Ectodermal cell (in vitro differentiated cells): Measurements from ENCODE around the gene PSAT1.

Experiments used
- H3K27ac ChIP-seq: 2 replicates; pipeline ENCODE4 v1.7.0; 2013; ENCODE audit warnings: mild to moderate bottlenecking, low read depth, low read length; ENCODE audit not compliant: insufficient read depth, poor library complexity, severe bottlenecking
- H3K27me3 ChIP-seq: 2 replicates; pipeline ENCODE4 v1.7.0; 2013; ENCODE audit warnings: mild to moderate bottlenecking, low read length; ENCODE audit not compliant: insufficient read depth, control insufficient read depth, poor library complexity, severe bottlenecking
- H3K36me3 ChIP-seq: one replicate; pipeline ENCODE4 v1.7.0; 2013; ENCODE audit warnings: low read length; ENCODE audit not compliant: control insufficient read depth, insufficient read depth
- H3K4me1 ChIP-seq: one replicate; pipeline ENCODE4 v1.7.0; 2013; ENCODE audit warnings: low read length; ENCODE audit not compliant: control insufficient read depth, insufficient read depth
- H3K4me3 ChIP-seq: 2 replicates; pipeline ENCODE4 v1.7.0; 2013; ENCODE audit warnings: low read depth, low read length, control low read depth; ENCODE audit not compliant: insufficient read depth
- H3K9me3 ChIP-seq: 2 replicates; pipeline ENCODE4 v1.7.0; 2013; ENCODE audit warnings: mild to moderate bottlenecking, low read length, moderate library complexity; ENCODE audit not compliant: control insufficient read depth
- WGBS, 2 experiments: methylation state at CpG; one replicate each; pipeline ENCODE4 v1.1.7; 2013; ENCODE audit warnings: missing lambda C conversion rate in 2 of 2; 5-methylcytosine and 5-hydroxymethylcytosine counted together

The PSAT1 gene

GRCh38 chr9:78301466-78301865 lies 4.5 kb downstream of the PSAT1 start:
- Histone ChIP-seq H3K27me3 (no peaks in the 10 kb centered on the region), H3K9me3 (no peaks in the 10 kb centered on the region), H3K4me1 (no peaks in the 10 kb centered on the region), H3K36me3 (peaks cover 40% of the 10 kb centered on the region), H3K4me3 (no peak overlapping the region), H3K27ac (no peak overlapping the region)
- 95 to 100% methylated on average over 2 of the region's 2 CpGs for WGBS, 2 experiments

DNA sequence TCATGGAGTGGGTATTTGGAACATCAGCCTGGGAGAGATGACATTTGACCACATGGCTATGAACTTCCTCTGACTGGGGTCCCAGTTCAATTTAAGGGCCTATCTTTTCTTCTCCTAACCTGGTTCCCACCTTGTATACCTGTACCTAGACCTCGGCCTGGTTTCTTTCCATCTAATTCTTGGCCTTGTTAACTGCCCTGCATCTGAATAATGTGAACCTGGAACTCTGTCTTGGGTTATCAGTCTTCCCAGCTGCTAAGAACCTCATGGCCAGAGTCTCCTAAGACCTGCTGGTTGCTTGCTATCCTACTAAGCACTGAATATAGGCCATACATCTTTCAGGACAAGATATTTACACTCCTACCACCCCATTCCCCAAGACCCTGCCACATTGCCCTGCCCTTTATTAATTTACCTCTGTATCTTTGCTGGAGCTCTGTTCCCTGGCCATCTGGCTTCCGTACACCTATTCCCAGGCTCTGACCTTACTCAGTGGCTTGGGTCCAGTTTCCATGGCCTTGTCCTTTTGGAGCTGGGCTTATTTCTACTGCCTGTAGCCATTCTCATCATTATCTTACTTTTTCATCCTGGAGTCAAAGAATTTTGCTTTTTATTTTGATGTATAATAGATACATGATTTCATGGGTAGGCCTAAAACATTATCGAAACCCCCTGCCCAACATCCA lies 6.6 kb downstream of the PSAT1 start:
- Histone ChIP-seq H3K4me1 (no peaks in the 10 kb centered on the region), H3K27ac (no peak overlapping the region), H3K27me3 (no peaks in the 10 kb centered on the region), H3K9me3 (no peaks in the 10 kb centered on the region), H3K4me3 (no peak overlapping the region), H3K36me3 (peaks cover 57% of the 10 kb centered on the region)
- 95% methylated on average over 2 to 3 of the region's 3 CpGs for WGBS, 2 experiments

DNA sequence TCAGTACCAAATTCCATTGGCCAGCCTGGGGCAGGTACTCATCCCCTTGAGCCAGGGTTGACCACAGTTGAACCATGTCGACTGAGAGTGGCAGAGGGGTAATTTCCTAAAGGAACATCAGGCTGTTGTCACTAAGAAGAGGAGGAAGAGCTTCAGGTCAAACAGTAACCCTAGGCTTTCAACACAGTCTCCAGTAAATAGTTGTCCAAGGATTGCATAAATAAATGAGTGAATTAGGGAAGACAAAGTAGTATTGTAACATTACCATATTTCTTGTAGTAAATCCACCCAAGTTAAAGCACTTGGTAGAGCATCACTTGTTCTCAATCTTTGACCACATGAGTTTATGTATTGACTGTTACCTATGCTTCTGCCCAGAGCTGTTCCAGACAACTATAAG lies 7.4 kb downstream of the PSAT1 start:
- no peaks in the 10 kb centered on the region for H3K27me3 ChIP-seq
- H3K9me3 ChIP-seq = no peaks in the 10 kb centered on the region
- WGBS, 2 experiments = 95% methylated on average over 1 of the region's 1 CpG
- H3K4me1 ChIP-seq = no peaks in the 10 kb centered on the region
- no peak overlapping the region for H3K4me3 ChIP-seq
- H3K36me3 ChIP-seq = peaks cover 63% of the 10 kb centered on the region
- H3K27ac ChIP-seq = no peak overlapping the region

GRCh38 chr9:78306222-78307076 lies 9.5 kb downstream of the PSAT1 start:
- H3K36me3 ChIP-seq = peaks cover 62% of the 10 kb centered on the region
- H3K9me3 ChIP-seq = no peaks in the 10 kb centered on the region
- H3K27ac ChIP-seq = no peak overlapping the region
- H3K27me3 ChIP-seq = no peaks in the 10 kb centered on the region
- no peak overlapping the region for H3K4me3 ChIP-seq
- H3K4me1 ChIP-seq = no peaks in the 10 kb centered on the region
- 89 to 91% methylated on average over 14 to 16 of the region's 16 CpGs for WGBS, 2 experiments

DNA sequence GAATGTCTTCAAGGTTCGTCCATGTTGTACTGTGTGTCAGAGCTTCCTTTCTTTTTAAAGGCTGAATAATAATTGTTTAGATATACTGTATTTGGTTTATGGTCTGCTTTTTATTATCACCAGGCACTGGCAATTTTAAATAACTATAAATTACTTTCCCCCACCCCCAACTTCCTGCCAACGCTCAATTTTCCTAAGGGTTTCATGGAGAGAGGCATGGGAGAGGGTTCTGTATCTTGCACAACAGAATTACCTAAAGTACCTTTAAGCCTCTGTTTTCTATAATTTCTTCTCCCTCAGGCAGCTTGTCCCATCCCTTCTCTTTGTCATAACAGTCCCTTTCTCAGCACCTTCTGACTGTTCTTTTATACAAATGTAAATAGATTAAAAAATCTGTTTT lies 10.4 kb downstream of the PSAT1 start:
- no peaks in the 10 kb centered on the region for H3K27me3 ChIP-seq
- no peak overlapping the region for H3K4me3 ChIP-seq
- no peak overlapping the region for H3K27ac ChIP-seq
- H3K36me3 ChIP-seq = peaks cover 57% of the 10 kb centered on the region
- H3K4me1 ChIP-seq = no peaks in the 10 kb centered on the region
- no peaks in the 10 kb centered on the region for H3K9me3 ChIP-seq
- 68 to 75% methylated on average over 2 of the region's 2 CpGs for WGBS, 2 experiments

DNA sequence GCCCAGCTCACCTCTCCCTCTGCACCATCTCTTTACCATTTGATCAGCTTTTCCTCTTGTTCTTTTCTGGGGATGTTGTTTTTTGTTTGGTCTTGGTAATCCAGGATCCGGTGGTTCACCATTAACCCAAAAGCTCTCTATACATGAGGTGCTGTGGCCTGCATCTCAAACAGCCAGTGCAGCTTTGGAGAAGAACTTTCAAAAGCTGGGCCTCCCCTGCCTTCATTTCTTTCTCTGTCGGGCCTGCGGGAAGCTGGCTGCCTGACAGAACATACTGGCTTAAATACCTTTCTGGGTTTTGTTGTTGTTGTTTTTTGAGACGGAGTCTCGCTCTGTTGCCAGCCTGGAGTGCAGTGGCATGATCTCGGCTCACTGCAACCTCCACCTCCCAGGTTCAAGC lies 12.1 kb downstream of the PSAT1 start:
- no peak overlapping the region for H3K27ac ChIP-seq
- H3K36me3 ChIP-seq = peaks cover 57% of the 10 kb centered on the region

GRCh38 chr9:78311075-78311474 lies 14.2 kb downstream of the PSAT1 start:
- Histone ChIP-seq H3K4me1 (no peaks in the 10 kb centered on the region), H3K36me3 (peaks cover 45% of the 10 kb centered on the region), H3K9me3 (no peaks in the 10 kb centered on the region), H3K27me3 (no peaks in the 10 kb centered on the region), H3K27ac (no peak overlapping the region), H3K4me3 (no peak overlapping the region)
- WGBS, 2 experiments = 94 to 95% methylated on average over 5 of the region's 5 CpGs

More for the DNA sequence above, 12.1 kb downstream of the PSAT1 start:
- 97 to 98% methylated on average over 6 of the region's 6 CpGs for WGBS, 2 experiments
- no peak overlapping the region for H3K4me3 ChIP-seq
- H3K4me1 ChIP-seq = no peaks in the 10 kb centered on the region
- H3K9me3 ChIP-seq = no peaks in the 10 kb centered on the region
- no peaks in the 10 kb centered on the region for H3K27me3 ChIP-seq

DNA sequence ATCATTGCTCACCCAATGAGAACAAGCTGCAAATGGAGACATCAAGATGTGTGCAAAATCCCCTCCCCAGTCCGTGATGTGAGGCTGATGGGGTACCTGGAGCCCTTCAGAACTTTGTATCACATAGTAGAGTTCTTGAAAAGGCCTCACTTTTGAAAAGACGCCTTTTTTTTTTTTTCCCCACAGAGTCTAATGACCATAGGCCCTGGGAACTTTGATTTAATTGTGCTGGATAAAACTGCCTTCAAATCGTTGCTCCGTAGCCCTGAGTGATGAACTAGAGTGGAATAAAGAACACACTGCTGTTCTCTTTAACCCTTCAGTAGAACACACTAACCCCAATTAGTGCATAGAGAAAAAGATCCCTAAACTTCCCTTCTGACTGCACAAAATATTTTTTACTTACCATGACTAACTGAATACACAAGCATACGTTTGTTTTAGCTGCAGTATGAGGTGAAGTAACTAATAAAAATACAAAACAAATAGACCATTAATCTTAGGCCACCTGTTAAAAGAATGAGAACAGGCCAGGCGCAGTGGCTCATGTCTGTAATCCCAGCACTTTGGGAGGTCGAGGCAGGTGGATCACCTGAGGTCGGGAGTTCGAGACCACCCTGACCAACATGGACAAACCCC lies 15.1 kb downstream of the PSAT1 start:
- Histone ChIP-seq H3K27me3 (no peaks in the 10 kb centered on the region), H3K4me3 (no peak overlapping the region), H3K27ac (no peak overlapping the region), H3K36me3 (peaks cover 36% of the 10 kb centered on the region), H3K4me1 (no peaks in the 10 kb centered on the region), H3K9me3 (no peaks in the 10 kb centered on the region)
- 87 to 90% methylated on average over 8 to 9 of the region's 9 CpGs for WGBS, 2 experiments

DNA sequence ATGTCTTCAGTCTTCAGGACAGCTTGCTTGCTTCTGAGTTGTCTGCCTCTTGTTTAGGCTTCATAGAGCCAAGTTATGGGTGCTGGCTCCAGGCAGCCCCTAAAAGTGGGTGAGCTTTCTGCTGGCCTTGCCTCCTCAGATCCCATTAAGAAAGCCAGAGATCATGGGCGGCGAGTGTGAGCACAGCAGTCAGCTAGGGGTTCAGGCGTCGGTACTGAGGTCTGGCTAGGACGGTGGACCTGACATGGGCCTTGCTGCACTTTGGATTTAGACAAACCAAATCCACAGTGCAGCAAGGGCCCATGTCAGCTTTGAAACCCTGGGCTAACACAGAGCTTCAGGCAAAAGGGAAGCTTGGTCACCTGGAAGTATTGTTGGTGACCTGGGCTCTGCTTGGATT lies 17.6 kb downstream of the PSAT1 start:
- Histone ChIP-seq H3K4me3 (no peak overlapping the region), H3K27ac (no peak overlapping the region), H3K4me1 (no peaks in the 10 kb centered on the region), H3K9me3 (no peaks in the 10 kb centered on the region), H3K27me3 (no peaks in the 10 kb centered on the region), H3K36me3 (peaks cover 35% of the 10 kb centered on the region)
- WGBS, 2 experiments = 95 to 97% methylated on average over 5 of the region's 5 CpGs
